ENCODE measurements around the gene GMDS. TPM values are rescaled to one million over a fixed set of nuclear protein-coding genes. Genes with fewer than 3 reads are reported as not detected.

GMDS gene
- total RNA-seq, 2 experiments from 2014 or later: 36.6 to 42.8 TPM

DNA sequence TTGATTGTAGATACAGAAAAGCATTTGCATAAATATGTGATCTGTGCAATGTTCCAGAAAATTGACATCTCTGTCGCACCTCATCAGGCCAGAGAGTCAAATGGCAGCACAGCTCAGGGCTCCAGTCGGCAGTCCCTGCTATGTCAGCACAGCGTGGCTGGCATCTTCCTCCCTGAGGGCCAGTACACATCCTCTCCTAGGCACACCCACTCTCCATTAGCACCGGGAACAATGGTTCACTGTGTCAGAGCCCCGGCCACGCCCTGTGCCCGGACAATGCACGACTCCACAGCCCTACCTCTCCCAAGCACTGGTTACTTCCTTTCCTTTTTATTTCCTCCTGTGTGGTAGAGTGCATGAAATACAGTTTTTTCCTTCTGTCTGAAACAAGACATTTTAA, 520.8 kb downstream of the GMDS start:
- ATAC-seq (no peak), DNase-seq (no peak)
- H3K9me3 Mint-ChIP-seq: no peaks in the 10 kb centered on the region
- no peaks in the 10 kb centered on the region for H3K4me1 Mint-ChIP-seq (ENCODE audit: low read depth)
- peaks cover 13% of the 10 kb centered on the region for H3K36me3 Mint-ChIP-seq (ENCODE audit: low read depth)
- ChIA-PET CTCF (no interaction called here), POLR2A (interaction anchor here (0.6 kb wide), 1 partner anchor 458 kb away, joined by 3 read pairs; no protein-coding TSS in a partner anchor)
- H3K4me3 Mint-ChIP-seq: no peak overlapping the region
- TF ChIP-seq, protein P1, sequence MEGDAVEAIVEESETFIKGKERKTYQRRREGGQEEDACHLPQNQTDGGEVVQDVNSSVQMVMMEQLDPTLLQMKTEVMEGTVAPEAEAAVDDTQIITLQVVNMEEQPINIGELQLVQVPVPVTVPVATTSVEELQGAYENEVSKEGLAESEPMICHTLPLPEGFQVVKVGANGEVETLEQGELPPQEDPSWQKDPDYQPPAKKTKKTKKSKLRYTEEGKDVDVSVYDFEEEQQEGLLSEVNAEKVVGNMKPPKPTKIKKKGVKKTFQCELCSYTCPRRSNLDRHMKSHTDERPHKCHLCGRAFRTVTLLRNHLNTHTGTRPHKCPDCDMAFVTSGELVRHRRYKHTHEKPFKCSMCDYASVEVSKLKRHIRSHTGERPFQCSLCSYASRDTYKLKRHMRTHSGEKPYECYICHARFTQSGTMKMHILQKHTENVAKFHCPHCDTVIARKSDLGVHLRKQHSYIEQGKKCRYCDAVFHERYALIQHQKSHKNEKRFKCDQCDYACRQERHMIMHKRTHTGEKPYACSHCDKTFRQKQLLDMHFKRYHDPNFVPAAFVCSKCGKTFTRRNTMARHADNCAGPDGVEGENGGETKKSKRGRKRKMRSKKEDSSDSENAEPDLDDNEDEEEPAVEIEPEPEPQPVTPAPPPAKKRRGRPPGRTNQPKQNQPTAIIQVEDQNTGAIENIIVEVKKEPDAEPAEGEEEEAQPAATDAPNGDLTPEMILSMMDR (IDR thresholded peaks at IDR 0.05): no peak
- intact Hi-C loops (cut with micrococcal nuclease): no loop called here
- H3K27ac Mint-ChIP-seq: no peak overlapping the region
- H3K27me3 Mint-ChIP-seq: no peaks in the 10 kb centered on the region

DNA sequence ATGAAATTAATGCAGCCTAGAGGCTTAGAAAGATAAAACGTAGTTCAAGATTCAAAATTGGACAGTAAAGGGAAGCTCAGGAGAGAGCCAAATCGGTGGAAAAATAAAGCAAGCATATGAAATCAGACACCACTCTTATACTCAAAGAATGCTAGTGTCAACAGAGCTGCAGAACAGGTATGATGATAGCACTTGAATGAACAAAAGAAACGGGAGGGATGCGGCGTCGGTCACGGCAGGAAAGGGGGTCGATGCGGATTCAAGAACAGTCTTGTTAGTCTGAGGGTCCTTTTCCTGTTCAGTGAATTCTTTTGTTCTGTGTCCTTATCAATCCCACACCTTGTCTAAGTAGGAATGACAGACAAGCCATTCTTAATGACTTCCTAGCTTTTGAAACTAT, 521.3 kb downstream of the GMDS start:
- Mint-ChIP-seq H3K27me3 (no peaks in the 10 kb centered on the region), H3K4me1 (ENCODE audit: low read depth) (no peaks in the 10 kb centered on the region), H3K4me3 (no peak overlapping the region), H3K36me3 (ENCODE audit: low read depth) (peaks cover 13% of the 10 kb centered on the region), H3K9me3 (no peaks in the 10 kb centered on the region), H3K27ac (no peak overlapping the region)
- ATAC-seq (no peak), DNase-seq (no peak)
- intact Hi-C loops (cut with micrococcal nuclease): no loop called here
- TF ChIP-seq, protein P1 (IDR thresholded peaks at IDR 0.05): no peak
- ChIA-PET POLR2A (interaction anchor here (0.6 kb wide), 1 partner anchor 458 kb away, joined by 3 read pairs; no protein-coding TSS in a partner anchor), CTCF (no interaction called here)

DNA sequence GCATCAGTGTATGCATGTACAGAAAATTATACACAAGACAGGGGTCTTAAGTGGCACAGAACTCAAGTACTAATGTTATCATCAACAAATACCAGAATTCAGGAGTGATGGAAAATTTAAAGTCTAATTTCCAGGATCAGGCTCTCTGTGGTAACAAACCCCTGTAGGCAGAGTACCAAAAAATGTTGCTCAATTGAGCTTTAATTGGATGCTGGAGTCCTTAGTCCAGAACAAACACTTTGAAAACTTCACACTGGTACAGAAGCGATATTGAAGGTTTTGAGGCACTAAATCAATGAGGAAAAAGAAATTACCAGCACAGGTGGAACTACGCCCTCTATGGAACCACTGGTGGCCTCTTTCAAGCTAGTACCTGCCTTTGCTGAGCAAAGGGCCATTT, 522.6 kb downstream of the GMDS start:
- intact Hi-C loops (cut with micrococcal nuclease): no loop called here
- POLR2A ChIA-PET: interaction anchor here (0.6 kb wide), 1 partner anchor 154 kb away, joined by 3 read pairs; no protein-coding TSS in a partner anchor

DNA sequence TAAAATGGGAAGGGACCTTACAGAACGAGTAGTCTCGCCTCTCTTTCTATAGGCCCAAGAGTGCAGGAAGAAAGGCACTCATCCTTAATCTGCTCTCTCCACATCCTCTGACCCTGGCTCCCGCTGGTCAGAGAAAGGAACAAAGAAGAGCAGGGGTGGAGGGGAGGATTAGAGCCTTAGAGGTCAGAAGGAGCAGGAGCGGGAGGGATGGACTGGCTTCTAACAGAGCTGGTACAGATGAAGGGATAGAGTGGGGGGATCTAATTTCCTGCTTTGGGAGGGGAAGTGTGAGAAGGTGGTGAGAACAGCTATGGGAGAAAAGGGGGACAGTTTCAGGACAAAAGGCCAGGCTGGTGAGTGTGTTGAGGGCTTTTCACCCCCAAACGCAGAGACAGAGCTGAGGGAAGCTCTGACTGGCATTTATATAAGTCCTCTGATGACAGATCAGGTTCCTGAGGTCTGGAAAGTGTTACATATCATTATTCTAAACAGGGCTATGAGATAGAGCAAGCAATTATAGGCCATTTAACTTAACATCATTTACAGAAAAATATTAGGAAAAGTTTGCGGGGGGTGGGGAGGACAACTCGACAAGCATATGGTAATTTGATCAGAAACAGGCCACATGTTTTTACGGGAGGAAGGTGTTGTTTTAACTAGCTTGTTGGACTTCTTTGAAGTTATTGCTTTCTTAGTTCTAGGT, 524.6 kb downstream of the GMDS start:
- ChIA-PET POLR2A (no interaction called here), CTCF (no interaction called here)
- H3K36me3 Mint-ChIP-seq (ENCODE audit: low read depth): peaks cover 12% of the 10 kb centered on the region
- intact Hi-C loops (cut with micrococcal nuclease): no loop called here
- H3K4me1 Mint-ChIP-seq (ENCODE audit: low read depth): no peaks in the 10 kb centered on the region
- H3K27ac Mint-ChIP-seq: no peak overlapping the region
- H3K9me3 Mint-ChIP-seq: no peaks in the 10 kb centered on the region
- TF ChIP-seq, protein P1 (IDR thresholded peaks at IDR 0.05): no peak
- no peak for DNase-seq
- no peak overlapping the region for H3K4me3 Mint-ChIP-seq
- ATAC-seq: no peak
- H3K27me3 Mint-ChIP-seq: no peaks in the 10 kb centered on the region

More for the DNA sequence above, 522.6 kb downstream of the GMDS start:
- H3K27ac Mint-ChIP-seq: no peak overlapping the region
- CTCF ChIA-PET: no interaction called here
- H3K9me3 Mint-ChIP-seq: no peaks in the 10 kb centered on the region
- TF ChIP-seq, protein P1 (IDR thresholded peaks at IDR 0.05): no peak
- ATAC-seq: no peak
- H3K4me3 Mint-ChIP-seq: no peak overlapping the region
- no peak for DNase-seq
- no peaks in the 10 kb centered on the region for H3K4me1 Mint-ChIP-seq (ENCODE audit: low read depth)
- peaks cover 13% of the 10 kb centered on the region for H3K36me3 Mint-ChIP-seq (ENCODE audit: low read depth)
- H3K27me3 Mint-ChIP-seq: no peaks in the 10 kb centered on the region

DNA sequence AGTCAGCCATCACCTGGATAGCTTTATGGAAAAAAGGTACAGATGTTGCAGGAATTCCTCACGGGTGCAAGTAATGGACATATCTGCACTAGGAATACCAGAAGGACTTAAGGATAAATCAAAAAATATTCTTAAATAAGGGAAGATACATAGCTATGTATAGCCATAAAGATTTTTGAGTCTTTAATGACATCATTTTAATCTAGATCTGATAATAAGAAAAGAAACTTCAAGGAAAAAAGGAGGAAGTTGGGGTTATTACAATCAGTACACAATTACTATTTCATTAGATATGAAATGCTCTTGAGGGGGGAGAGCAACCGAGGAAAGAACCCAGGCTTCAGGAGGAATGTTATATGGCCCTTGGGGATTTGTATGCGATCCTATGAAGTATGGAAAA, 525.5 kb downstream of the GMDS start:
- no peaks in the 10 kb centered on the region for H3K27me3 Mint-ChIP-seq
- POLR2A ChIA-PET: interaction anchor here (0.7 kb wide), 1 partner anchor 671 kb away, joined by 3 read pairs; no protein-coding TSS in a partner anchor
- H3K4me1 Mint-ChIP-seq (ENCODE audit: low read depth): no peaks in the 10 kb centered on the region

More for the DNA sequence above, 525.5 kb downstream of the GMDS start:
- TF ChIP-seq, protein P1 (IDR thresholded peaks at IDR 0.05): no peak
- Mint-ChIP-seq H3K9me3 (no peaks in the 10 kb centered on the region), H3K36me3 (ENCODE audit: low read depth) (peaks cover 8% of the 10 kb centered on the region), H3K4me3 (no peak overlapping the region), H3K27ac (no peak overlapping the region)
- CTCF ChIA-PET: no interaction called here
- ATAC-seq (no peak), DNase-seq (no peak)
- intact Hi-C loops (cut with micrococcal nuclease): no loop called here
